Measurements from ENCODE around the gene TMEM38A.

- TF ChIP-seq, protein P1, sequence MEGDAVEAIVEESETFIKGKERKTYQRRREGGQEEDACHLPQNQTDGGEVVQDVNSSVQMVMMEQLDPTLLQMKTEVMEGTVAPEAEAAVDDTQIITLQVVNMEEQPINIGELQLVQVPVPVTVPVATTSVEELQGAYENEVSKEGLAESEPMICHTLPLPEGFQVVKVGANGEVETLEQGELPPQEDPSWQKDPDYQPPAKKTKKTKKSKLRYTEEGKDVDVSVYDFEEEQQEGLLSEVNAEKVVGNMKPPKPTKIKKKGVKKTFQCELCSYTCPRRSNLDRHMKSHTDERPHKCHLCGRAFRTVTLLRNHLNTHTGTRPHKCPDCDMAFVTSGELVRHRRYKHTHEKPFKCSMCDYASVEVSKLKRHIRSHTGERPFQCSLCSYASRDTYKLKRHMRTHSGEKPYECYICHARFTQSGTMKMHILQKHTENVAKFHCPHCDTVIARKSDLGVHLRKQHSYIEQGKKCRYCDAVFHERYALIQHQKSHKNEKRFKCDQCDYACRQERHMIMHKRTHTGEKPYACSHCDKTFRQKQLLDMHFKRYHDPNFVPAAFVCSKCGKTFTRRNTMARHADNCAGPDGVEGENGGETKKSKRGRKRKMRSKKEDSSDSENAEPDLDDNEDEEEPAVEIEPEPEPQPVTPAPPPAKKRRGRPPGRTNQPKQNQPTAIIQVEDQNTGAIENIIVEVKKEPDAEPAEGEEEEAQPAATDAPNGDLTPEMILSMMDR (IDR thresholded peaks at IDR 0.05): no peak
- no peak for TF ChIP-seq EZH2phosphoT487 (IDR thresholded peaks at IDR 0.05)
- no peak for TF ChIP-seq EZH2 (IDR thresholded peaks at IDR 0.05)
Observed at GRCh38 chr19:16673231-16673630, 12.3 kb downstream of the TMEM38A start.
